Measurements from ENCODE around the gene PPP1CB.

DNA sequence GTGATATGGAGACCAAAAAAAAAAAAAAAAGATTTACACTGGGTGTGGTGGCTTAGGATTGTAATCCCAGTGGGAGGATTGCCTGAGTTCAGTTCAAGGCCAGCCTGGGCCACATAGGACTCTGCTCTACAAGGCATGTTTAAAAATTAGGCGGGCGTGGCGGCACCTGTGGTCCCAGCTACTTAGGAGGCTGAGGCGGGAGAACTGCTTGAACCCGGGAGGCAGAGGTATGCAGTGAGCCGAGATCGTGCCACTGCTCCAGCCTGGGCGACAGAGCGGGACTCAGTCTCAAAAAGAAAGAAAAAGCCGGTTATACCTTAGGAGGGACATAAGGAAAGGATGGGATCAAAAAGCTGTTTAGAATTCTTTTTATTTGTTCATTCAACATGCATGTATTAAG, 58.3 kb downstream of the PPP1CB start:
- no peak for TF ChIP-seq POLR2A (IDR thresholded peaks at IDR 0.05)
- TF ChIP-seq, protein P1, sequence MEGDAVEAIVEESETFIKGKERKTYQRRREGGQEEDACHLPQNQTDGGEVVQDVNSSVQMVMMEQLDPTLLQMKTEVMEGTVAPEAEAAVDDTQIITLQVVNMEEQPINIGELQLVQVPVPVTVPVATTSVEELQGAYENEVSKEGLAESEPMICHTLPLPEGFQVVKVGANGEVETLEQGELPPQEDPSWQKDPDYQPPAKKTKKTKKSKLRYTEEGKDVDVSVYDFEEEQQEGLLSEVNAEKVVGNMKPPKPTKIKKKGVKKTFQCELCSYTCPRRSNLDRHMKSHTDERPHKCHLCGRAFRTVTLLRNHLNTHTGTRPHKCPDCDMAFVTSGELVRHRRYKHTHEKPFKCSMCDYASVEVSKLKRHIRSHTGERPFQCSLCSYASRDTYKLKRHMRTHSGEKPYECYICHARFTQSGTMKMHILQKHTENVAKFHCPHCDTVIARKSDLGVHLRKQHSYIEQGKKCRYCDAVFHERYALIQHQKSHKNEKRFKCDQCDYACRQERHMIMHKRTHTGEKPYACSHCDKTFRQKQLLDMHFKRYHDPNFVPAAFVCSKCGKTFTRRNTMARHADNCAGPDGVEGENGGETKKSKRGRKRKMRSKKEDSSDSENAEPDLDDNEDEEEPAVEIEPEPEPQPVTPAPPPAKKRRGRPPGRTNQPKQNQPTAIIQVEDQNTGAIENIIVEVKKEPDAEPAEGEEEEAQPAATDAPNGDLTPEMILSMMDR (IDR thresholded peaks at IDR 0.05) = no peak

Measured in esophagus squamous epithelium (tissue), 4 donors.